Measurements from ENCODE around the gene PHYKPL. TPM values are rescaled to one million over a fixed set of nuclear protein-coding genes. Genes with fewer than 3 reads are reported as not detected.
A peak's percentile ranks its signal among the peaks of the same experiment; 100 is the strongest.

The PHYKPL gene
- total and polyA plus RNA-seq, 2 of the 13 experiments (the other 11 are each of a cell fraction or from before 2014, with no cell fraction given), result 18.0 to 78.6 TPM

DNA sequence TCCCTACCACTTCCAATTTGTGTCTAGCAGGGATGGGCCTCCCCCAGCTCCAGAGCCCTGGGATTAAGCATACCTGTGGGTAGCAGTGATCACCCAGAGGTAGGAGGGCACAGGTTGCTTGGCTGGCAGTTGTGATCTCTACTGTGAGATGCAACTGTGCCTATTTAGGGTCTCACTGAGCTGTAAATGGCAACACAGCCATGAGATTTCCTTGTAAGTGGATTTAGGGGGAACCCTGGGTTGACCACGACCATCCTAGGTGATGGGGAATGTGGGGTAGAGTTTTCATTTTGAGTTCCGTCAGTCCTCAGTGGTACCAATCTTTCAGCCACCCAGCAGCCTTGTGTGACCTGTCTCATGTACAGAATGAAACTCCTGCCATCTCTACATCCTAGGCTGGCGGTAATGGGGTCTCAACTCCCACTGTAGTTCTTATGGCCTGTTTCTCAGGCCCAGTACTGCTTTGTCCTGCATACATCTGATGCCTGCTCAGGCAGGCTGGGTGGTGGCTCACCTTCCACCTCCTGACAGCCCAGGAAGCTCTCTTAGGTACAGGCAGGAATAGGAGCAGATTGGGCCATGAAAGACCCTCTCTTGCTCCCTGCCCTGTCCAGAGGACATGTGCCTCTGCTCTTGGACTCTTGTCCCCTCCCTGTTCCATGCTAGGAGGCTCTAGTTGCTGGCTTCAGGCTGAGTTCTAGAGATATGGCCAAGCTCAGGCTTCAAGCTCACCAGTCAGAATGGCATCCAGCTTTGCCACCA is 20.2 kb downstream of the PHYKPL start:
- POLR2A ChIA-PET, result interaction anchor here (0.7 to 2.6 kb wide), 4 partner anchors 8 to 23 kb away, joined by 3 to 15 read pairs (median 4); partner anchors contain the start of genes HNRNPAB and PHYKPL
- Histone ChIP-seq H3K9ac (ENCODE audit: insufficient read depth, low read depth, low read length) (no peak overlapping the region), H3K36me3 (replicated peaks in 1 of 2; ENCODE audit: control insufficient read depth in 1 of 2, insufficient read depth in 2 of 2, low read length in 2 of 2) (peaks cover 18 to 94% of the 10 kb centered on the region in 2 experiments), H3K4me2 (ENCODE audit: low read depth, low read length) (no peak overlapping the region), H3K79me2 (ENCODE audit: insufficient read depth, low read length) (peaks cover 5% of the 10 kb centered on the region), H3K27me3 (ENCODE audit: control insufficient read depth in 1 of 2, insufficient read depth in 2 of 2, low read length in 2 of 2) (no peaks in the 10 kb centered on the region), H3K4me3 (replicated peaks in 1 of 3; ENCODE audit: insufficient read depth in 1 of 3, low read depth in 2 of 3, low read length in 3 of 3) (no peak overlapping the region), H3K9me3 (ENCODE audit: low read length) (no peaks in the 10 kb centered on the region), H4K20me1 (ENCODE audit: insufficient read depth, low read length) (peaks cover 16% of the 10 kb centered on the region), H3K4me1 (ENCODE audit: insufficient read depth, low read length) (peaks cover 28% of the 10 kb centered on the region), H3K27ac (ENCODE audit: extremely low read length, insufficient read depth, low read length) (no peak overlapping the region), H2AFZ (ENCODE audit: low read length) (no peak overlapping the region)
- FAIRE-seq (no peak), ATAC-seq (peak; percentile 5), DNase-seq (ENCODE audit: low spot score) (no peak)
- in situ Hi-C loops (cut with HindIII; ENCODE audit: extremely low pct_ligation_motif_present, low pct_unique_long_range_greater_than_20kb) (no loop called here), intact Hi-C loops (cut with micrococcal nuclease; ENCODE audit: unreplicated experiment) (no loop called here)
- BruUV-seq (replicated peaks), result no TSS peak
- TF ChIP-seq POLR2AphosphoS5 (IDR thresholded peaks at IDR 0.05; ENCODE audit: low read depth, low read length) (peak; percentile 18; the same call in 1 of the 2 replicates), ZNF24 (IDR thresholded peaks at IDR 0.05) (no peak), RBM22 (optimal IDR thresholded peaks at IDR 0.05; ENCODE audit: low read length) (peak; percentile 7), NONO (IDR thresholded peaks at IDR 0.05) (no peak), NONO (CRISPR knock-in tag; conservative IDR thresholded peaks at IDR 0.05) (peak; percentile 28; the same call in 1 of the 2 replicates), POLR2G (IDR thresholded peaks at IDR 0.05; ENCODE audit: low read depth, low read length) (peak; percentile 30), ZNF326 (CRISPR knock-in tag; IDR thresholded peaks at IDR 0.05; ENCODE audit: borderline replicate concordance) (no peak), RBFOX2 (IDR thresholded peaks at IDR 0.05; ENCODE audit: low read depth, low read length) (peak; percentile 3; the same call in 1 of the 2 replicates), POLR2A (IDR thresholded peaks at IDR 0.05; ENCODE audit: insufficient read depth in 1 of 2, low read depth in 2 of 2, low read length in 2 of 2) (peak in 1 of 2 experiments; percentile 48; a peak in 2 of 4 replicates), MLLT10 (CRISPR knock-in tag; IDR thresholded peaks at IDR 0.05) (no peak), POLR2AphosphoS2 (IDR thresholded peaks at IDR 0.05; ENCODE audit: low read depth, low read length) (peak; percentile 33), ZNF75D (CRISPR knock-in tag; IDR thresholded peaks at IDR 0.05; ENCODE audit: borderline replicate concordance) (no peak), ZNF720 (CRISPR knock-in tag; IDR thresholded peaks at IDR 0.05) (no peak), RXRA (CRISPR knock-in tag; IDR thresholded peaks at IDR 0.05) (no peak), RFXANK (CRISPR knock-in tag; IDR thresholded peaks at IDR 0.05) (no peak), MAFF (IDR thresholded peaks at IDR 0.05; ENCODE audit: low read depth, low read length) (no peak)
- TF ChIP-seq, protein P1, sequence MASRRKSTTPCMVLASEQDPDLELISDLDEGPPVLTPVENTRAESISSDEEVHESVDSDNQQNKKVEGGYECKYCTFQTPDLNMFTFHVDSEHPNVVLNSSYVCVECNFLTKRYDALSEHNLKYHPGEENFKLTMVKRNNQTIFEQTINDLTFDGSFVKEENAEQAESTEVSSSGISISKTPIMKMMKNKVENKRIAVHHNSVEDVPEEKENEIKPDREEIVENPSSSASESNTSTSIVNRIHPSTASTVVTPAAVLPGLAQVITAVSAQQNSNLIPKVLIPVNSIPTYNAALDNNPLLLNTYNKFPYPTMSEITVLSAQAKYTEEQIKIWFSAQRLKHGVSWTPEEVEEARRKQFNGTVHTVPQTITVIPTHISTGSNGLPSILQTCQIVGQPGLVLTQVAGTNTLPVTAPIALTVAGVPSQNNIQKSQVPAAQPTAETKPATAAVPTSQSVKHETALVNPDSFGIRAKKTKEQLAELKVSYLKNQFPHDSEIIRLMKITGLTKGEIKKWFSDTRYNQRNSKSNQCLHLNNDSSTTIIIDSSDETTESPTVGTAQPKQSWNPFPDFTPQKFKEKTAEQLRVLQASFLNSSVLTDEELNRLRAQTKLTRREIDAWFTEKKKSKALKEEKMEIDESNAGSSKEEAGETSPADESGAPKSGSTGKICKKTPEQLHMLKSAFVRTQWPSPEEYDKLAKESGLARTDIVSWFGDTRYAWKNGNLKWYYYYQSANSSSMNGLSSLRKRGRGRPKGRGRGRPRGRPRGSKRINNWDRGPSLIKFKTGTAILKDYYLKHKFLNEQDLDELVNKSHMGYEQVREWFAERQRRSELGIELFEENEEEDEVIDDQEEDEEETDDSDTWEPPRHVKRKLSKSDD (CRISPR knock-in tag; IDR thresholded peaks at IDR 0.05; ENCODE audit: low read depth), result no peak
- TF ChIP-seq, protein P2, sequence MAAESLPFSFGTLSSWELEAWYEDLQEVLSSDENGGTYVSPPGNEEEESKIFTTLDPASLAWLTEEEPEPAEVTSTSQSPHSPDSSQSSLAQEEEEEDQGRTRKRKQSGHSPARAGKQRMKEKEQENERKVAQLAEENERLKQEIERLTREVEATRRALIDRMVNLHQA (CRISPR knock-in tag; IDR thresholded peaks at IDR 0.05), result no peak
- TF ChIP-seq, protein P3, sequence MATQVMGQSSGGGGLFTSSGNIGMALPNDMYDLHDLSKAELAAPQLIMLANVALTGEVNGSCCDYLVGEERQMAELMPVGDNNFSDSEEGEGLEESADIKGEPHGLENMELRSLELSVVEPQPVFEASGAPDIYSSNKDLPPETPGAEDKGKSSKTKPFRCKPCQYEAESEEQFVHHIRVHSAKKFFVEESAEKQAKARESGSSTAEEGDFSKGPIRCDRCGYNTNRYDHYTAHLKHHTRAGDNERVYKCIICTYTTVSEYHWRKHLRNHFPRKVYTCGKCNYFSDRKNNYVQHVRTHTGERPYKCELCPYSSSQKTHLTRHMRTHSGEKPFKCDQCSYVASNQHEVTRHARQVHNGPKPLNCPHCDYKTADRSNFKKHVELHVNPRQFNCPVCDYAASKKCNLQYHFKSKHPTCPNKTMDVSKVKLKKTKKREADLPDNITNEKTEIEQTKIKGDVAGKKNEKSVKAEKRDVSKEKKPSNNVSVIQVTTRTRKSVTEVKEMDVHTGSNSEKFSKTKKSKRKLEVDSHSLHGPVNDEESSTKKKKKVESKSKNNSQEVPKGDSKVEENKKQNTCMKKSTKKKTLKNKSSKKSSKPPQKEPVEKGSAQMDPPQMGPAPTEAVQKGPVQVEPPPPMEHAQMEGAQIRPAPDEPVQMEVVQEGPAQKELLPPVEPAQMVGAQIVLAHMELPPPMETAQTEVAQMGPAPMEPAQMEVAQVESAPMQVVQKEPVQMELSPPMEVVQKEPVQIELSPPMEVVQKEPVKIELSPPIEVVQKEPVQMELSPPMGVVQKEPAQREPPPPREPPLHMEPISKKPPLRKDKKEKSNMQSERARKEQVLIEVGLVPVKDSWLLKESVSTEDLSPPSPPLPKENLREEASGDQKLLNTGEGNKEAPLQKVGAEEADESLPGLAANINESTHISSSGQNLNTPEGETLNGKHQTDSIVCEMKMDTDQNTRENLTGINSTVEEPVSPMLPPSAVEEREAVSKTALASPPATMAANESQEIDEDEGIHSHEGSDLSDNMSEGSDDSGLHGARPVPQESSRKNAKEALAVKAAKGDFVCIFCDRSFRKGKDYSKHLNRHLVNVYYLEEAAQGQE (IDR thresholded peaks at IDR 0.05; ENCODE audit: borderline replicate concordance in 1 of 2, low read depth in 1 of 2, low read length in 2 of 2), result no peak
- WGBS (ENCODE audit: low lambda C conversion rate), result 93% methylated on average over 2 of the region's 3 CpGs
- CTCF ChIA-PET (ENCODE audit: low intra/inter-chr PET ratio, low total read pairs), result no interaction called here
